Fibroblast of lung (primary cell): ENCODE measurements around the gene RIMKLA. TPM values are rescaled to one million over a fixed set of nuclear protein-coding genes. Genes with fewer than 3 reads are reported as not detected.

Source experiments
- DNase-seq, 2 donors: peaks; one replicate each; pipeline versions ENCODE4 v3.0.0 to v3.0.0-alpha.2; 2010; ENCODE audit warnings: low read depth in 2 of 2
- H2AFZ ChIP-seq: 2 replicates; pipeline ENCODE4 v1.5.1; 2012; ENCODE audit warnings: low read length, control low read depth, inconsistent platforms
- H3K27ac ChIP-seq: 2 replicates; pipeline ENCODE4 v1.5.1; 2011; ENCODE audit warnings: low read length, control low read depth; ENCODE audit not compliant: insufficient read depth
- H3K27me3 ChIP-seq: 2 replicates; pipeline ENCODE4 v1.5.1; 2011; ENCODE audit warnings: mild to moderate bottlenecking, low read length; ENCODE audit not compliant: control insufficient read depth, insufficient read depth
- H3K36me3 ChIP-seq: 2 replicates; pipeline ENCODE4 v1.5.1; 2011; ENCODE audit warnings: low read length; ENCODE audit not compliant: control insufficient read depth, insufficient read depth
- H3K4me1 ChIP-seq: 2 replicates; pipeline ENCODE4 v1.5.1; 2011; ENCODE audit warnings: low read length; ENCODE audit not compliant: control insufficient read depth, insufficient read depth; ENCODE audit errors: extremely low read depth
- H3K4me2 ChIP-seq: 2 replicates; pipeline ENCODE4 v1.5.1; 2011; ENCODE audit warnings: low read length, control low read depth; ENCODE audit not compliant: insufficient read depth; ENCODE audit errors: extremely low read depth
- H3K4me3 ChIP-seq, 4 experiments: fragments of 200-600 bp in 1 of 4; sonication (generic) in 1 of 4; replicated peaks in 1 of 4; 2 replicates each; pipeline ENCODE4 v1.5.1; 2011 to 2016; ENCODE audit warnings: low read length in 4 of 4, low read depth in 3 of 4, mild to moderate bottlenecking in 3 of 4, control low read depth in 2 of 4, inconsistent platforms in 1 of 4, mixed read lengths in 1 of 4; ENCODE audit not compliant: insufficient read depth in 1 of 4; ENCODE audit errors: control extremely low read depth in 1 of 4
- H3K79me2 ChIP-seq: 2 replicates; pipeline ENCODE4 v1.5.1; 2012; ENCODE audit warnings: mild to moderate bottlenecking, low read length, inconsistent platforms; ENCODE audit not compliant: control insufficient read depth, insufficient read depth
- H3K9ac ChIP-seq: 2 replicates; pipeline ENCODE4 v1.5.1; 2011; ENCODE audit warnings: mild to moderate bottlenecking, low read length, control low read depth; ENCODE audit not compliant: insufficient read depth
- H3K9me3 ChIP-seq: 2 replicates; pipeline ENCODE4 v1.5.1; 2012; ENCODE audit warnings: low read depth, low read length; ENCODE audit not compliant: control insufficient read depth, insufficient read depth
- H4K20me1 ChIP-seq: 2 replicates; pipeline ENCODE4 v1.5.1; 2011; ENCODE audit warnings: low read length; ENCODE audit not compliant: control insufficient read depth, insufficient read depth; ENCODE audit errors: extremely low read depth
- CTCF ChIP-seq, 2 donors: IDR thresholded peaks in 1 of 2; conservative IDR thresholded peaks in 1 of 2; 1 replicate in 1 of 2; 2 replicates in 1 of 2; pipeline ENCODE4 v1.5.1; 2011 to 2012; ENCODE audit warnings: low read length in 2 of 2, control low read depth in 1 of 2, inconsistent platforms in 1 of 2, low read depth in 1 of 2, mild to moderate bottlenecking in 1 of 2
- EZH2 ChIP-seq: IDR thresholded peaks from 2 replicates; pipeline ENCODE4 v1.5.1; 2012; ENCODE audit warnings: low read length, control low read depth, mild to moderate bottlenecking; ENCODE audit errors: missing control alignments
- polyA plus RNA-seq, 2 donors: library from polyadenylated mRNA; depleted of rRNA in 1 of 2; stranded (reverse) in 1 of 2; unstranded in 1 of 2; fragments of >200 nt; gene quantifications; 2 replicates each; pipeline ENCODE4 v1.2.1, GENCODE V29; 2011 to 2012; ENCODE audit warnings: missing spikeins in 1 of 2
- total RNA-seq: library from RNA; depleted of rRNA; stranded (reverse); fragments of >200 nt; gene quantifications from 2 replicates; pipeline ENCODE4 v1.2.1, GENCODE V29; 2014

Gene RIMKLA
- total and polyA plus RNA-seq, 2 donors (not counting 1 experiment from before 2014, with no cell fraction given) = under 0.01 TPM; not detected in 1

GRCh38 chr1:42334240-42335049, 46.1 kb upstream of the RIMKLA start:
- peak overlapping the region; percentile 82 for H3K27ac ChIP-seq
- peaks cover 49% of the 10 kb centered on the region for H3K79me2 ChIP-seq
- H3K4me3 ChIP-seq = peak overlapping the region; percentile 76 to 95 (median 81)
- no peaks in the 10 kb centered on the region for H3K27me3 ChIP-seq
- H3K36me3 ChIP-seq = no peaks in the 10 kb centered on the region
- no peaks in the 10 kb centered on the region for H4K20me1 ChIP-seq
- no peaks in the 10 kb centered on the region for H3K9me3 ChIP-seq
- H3K4me1 ChIP-seq = peaks cover 2% of the 10 kb centered on the region
- TF ChIP-seq EZH2 (no peak), CTCF (conservative IDR thresholded peaks at IDR 0.05 in 1 of 2, IDR thresholded peaks at IDR 0.05 in 1 of 2; ENCODE audit: low read depth in 1 of 2, low read length in 2 of 2) (no peak)
- DNase-seq = peak; percentile 45 to 71
- peak overlapping the region; percentile 43 for H2AFZ ChIP-seq
- H3K9ac ChIP-seq = peak overlapping the region; percentile 92
- H3K4me2 ChIP-seq = peak overlapping the region; percentile 94

GRCh38 chr1:42335050-42335808, 45.4 kb upstream of the RIMKLA start, which contains the start of gene FOXJ3:
Gene FOXJ3, minus strand, starts transcription at chr1:42335235. Its CDS starts 24,142 bp downstream, at chr1:42311093.
- Histone ChIP-seq H4K20me1 (no peaks in the 10 kb centered on the region), H3K79me2 (peaks cover 43% of the 10 kb centered on the region), H3K36me3 (no peaks in the 10 kb centered on the region), H3K4me3 (peak within 1 kb of the TSS; percentile 76 to 95 (median 88)), H3K27ac (peak within 1 kb of the TSS; percentile 82), H2AFZ (peak within 1 kb of the TSS; percentile 91), H3K9me3 (no peaks in the 10 kb centered on the region), H3K27me3 (no peaks in the 10 kb centered on the region), H3K4me2 (peak within 1 kb of the TSS; percentile 94), H3K9ac (peak within 1 kb of the TSS; percentile 92), H3K4me1 (peaks cover 2% of the 10 kb centered on the region)
- peak; percentile 97 for DNase-seq
- TF ChIP-seq CTCF (conservative IDR thresholded peaks at IDR 0.05 in 1 of 2, IDR thresholded peaks at IDR 0.05 in 1 of 2; ENCODE audit: low read depth in 1 of 2, low read length in 2 of 2) (no peak), EZH2 (no peak)
